Upper lobe of left lung (tissue), 6 donors: Measurements from ENCODE around the gene HOXC13. TPM values are rescaled to one million over a fixed set of nuclear protein-coding genes. Genes with fewer than 3 reads are reported as not detected.

Source experiments
- ATAC-seq, 2 donors: fragments of 200-7000 bp; cut with Tn5 transposase; one replicate each; pipeline ENCODE4 v1.9.1; 2022; ENCODE audit warnings: mild to moderate bottlenecking in 2 of 2, moderate library complexity in 2 of 2; ENCODE audit not compliant: low FRiP score in 2 of 2
- DNase-seq, 2 donors: peaks; one replicate each; pipeline ENCODE4 v3.0.0-alpha.2; 2019 to 2020
- H3K27ac ChIP-seq, 4 donors: fragments of 200-600 bp; sonication (generic); one replicate each; pipeline ENCODE4 v1.5.1; 2016 to 2019
- H3K27me3 ChIP-seq, 4 donors: fragments of 200-600 bp; sonication (generic); one replicate each; pipeline ENCODE4 v1.5.1; 2017 to 2019
- H3K36me3 ChIP-seq, 4 donors: fragments of 200-600 bp; sonication (generic); one replicate each; pipeline ENCODE4 v1.5.1; 2016 to 2019
- H3K4me1 ChIP-seq, 4 donors: fragments of 200-600 bp; sonication (generic); one replicate each; pipeline ENCODE4 v1.5.1; 2018 to 2019
- H3K4me3 ChIP-seq, 4 donors: fragments of 200-600 bp; sonication (generic); one replicate each; pipeline ENCODE4 v1.5.1; 2017 to 2019; ENCODE audit warnings: mild to moderate bottlenecking in 2 of 4, moderate library complexity in 1 of 4
- H3K9me3 ChIP-seq, 4 donors: fragments of 200-600 bp; sonication (generic); one replicate each; pipeline ENCODE4 v1.5.1; 2018 to 2019
- EP300 ChIP-seq, 4 donors: sonication (generic); formaldehyde crosslinking; IDR thresholded peaks; one replicate each; pipeline ENCODE4 v1.5.1; 2017; ENCODE audit warnings: antibody characterized with exemption in 4 of 4, control low read depth in 2 of 4
- POLR2A ChIP-seq, 4 donors: fragments of 450-650 bp; IDR thresholded peaks; one replicate each; pipeline ENCODE4 v1.5.1; 2016 to 2017; ENCODE audit warnings: antibody characterized with exemption in 4 of 4, mild to moderate bottlenecking in 2 of 4
- POLR2AphosphoS5 ChIP-seq, 2 donors: sonication (generic); formaldehyde crosslinking; IDR thresholded peaks; one replicate each; pipeline ENCODE4 v1.5.1; 2017; ENCODE audit warnings: antibody characterized with exemption in 2 of 2
- whole genome bisulfite sequencing, 2 donors: methylation state at CpG; one replicate each; pipeline ENCODE4 v1.1.5; 2017 to 2018; 5-methylcytosine and 5-hydroxymethylcytosine counted together
- total RNA-seq, 6 donors: library from RNA; depleted of rRNA in 4 of 6; stranded (reverse); fragments of >200 nt in 4 of 6; gene quantifications; one replicate each; pipeline versions ENCODE4 v1.1.0 to v1.2.1, GENCODE V29; 2016 to 2021
- TF ChIP-seq, protein P1 (sequence below), 6 experiments: fragments of 450-650 bp in 4 of 6; fragments of 200-600 bp in 2 of 6; sonication (generic) in 2 of 6; IDR thresholded peaks; one replicate each; pipeline ENCODE4 v1.5.1; 2016 to 2019; ENCODE audit warnings: antibody characterized with exemption in 6 of 6
- donor health status: DM: no; HTN: no; CAD: no; lungs with moderate emphysema.
- donor health status: DM: no; HTN: yes; CAD: no; lungs with severe emphysema.

HOXC13 gene
- total RNA-seq, 6 donors from 2014 or later: not detected

DNA sequence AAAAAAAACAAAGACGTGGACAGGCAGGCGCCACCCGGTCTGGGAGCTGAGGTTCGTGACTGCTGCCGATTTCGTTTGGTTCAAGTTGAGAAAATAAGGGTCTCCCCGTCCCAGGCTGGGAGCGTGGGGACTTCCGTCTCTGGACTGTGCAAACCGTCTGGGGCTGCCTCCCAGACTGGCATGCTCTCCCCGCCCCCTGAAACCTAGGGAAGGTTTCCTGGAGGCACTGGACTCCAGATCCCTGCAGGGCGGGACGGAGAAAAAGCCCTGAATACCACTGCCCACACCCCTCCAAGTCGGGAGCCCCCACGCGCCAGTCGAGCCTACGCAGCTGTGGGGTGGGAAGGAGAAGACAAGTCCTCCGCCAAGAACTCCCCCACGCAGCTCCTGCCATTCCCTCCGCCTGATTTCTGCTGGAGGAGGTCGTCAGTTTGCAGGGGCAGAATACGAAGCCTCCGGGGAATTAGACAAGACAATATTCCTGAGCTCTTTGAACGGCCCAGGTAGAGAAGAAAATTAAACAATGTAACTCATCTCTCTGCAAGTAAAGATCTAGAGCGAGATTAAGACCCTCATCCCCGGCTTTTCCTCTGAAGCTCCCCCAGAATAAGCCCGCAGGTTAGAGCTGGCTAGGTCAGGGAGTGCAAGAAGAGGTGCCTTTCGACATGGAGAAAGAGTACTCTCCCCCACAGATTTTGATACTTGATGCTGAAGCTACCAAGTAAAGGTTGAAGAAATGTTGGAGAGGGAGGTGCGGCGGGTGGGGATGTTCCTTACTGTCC is 10.4 kb upstream of the HOXC13 start:
- TF ChIP-seq POLR2A (IDR thresholded peaks at IDR 0.05) (no peak), POLR2AphosphoS5 (IDR thresholded peaks at IDR 0.05) (no peak), EP300 (IDR thresholded peaks at IDR 0.05) (no peak)
- TF ChIP-seq, protein P1, sequence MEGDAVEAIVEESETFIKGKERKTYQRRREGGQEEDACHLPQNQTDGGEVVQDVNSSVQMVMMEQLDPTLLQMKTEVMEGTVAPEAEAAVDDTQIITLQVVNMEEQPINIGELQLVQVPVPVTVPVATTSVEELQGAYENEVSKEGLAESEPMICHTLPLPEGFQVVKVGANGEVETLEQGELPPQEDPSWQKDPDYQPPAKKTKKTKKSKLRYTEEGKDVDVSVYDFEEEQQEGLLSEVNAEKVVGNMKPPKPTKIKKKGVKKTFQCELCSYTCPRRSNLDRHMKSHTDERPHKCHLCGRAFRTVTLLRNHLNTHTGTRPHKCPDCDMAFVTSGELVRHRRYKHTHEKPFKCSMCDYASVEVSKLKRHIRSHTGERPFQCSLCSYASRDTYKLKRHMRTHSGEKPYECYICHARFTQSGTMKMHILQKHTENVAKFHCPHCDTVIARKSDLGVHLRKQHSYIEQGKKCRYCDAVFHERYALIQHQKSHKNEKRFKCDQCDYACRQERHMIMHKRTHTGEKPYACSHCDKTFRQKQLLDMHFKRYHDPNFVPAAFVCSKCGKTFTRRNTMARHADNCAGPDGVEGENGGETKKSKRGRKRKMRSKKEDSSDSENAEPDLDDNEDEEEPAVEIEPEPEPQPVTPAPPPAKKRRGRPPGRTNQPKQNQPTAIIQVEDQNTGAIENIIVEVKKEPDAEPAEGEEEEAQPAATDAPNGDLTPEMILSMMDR (IDR thresholded peaks at IDR 0.05): no peak
- peak in 1 of 2 donors; percentile 46 for DNase-seq

DNA sequence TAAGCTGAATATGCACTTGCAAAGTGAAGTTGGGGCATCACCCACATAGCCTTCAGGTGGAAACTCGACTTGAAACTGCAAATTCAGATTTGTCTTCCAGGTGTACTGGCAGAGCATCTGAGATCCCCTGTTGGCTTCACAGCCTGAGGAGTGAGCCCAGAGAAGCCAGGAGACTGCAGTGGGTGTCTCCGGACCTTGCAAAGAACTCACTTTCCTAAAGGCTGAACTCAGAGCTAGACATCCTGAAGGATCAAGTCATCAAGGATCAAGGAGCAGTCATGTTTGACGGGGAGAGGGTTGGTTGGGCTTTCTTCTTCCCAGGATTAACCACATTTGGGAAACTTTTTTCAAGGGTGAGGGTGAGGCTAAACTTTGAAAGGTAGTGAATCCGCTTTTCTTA is 9.1 kb upstream of the HOXC13 start:
- DNase-seq (no peak), ATAC-seq (no peak)
- H3K4me3 ChIP-seq: no peak overlapping the region
- H3K36me3 ChIP-seq: no peaks in the 10 kb centered on the region
- H3K4me1 ChIP-seq: no peaks in the 10 kb centered on the region
- no peak for TF ChIP-seq EP300 (IDR thresholded peaks at IDR 0.05)
- TF ChIP-seq POLR2A (IDR thresholded peaks at IDR 0.05): no peak
- no peaks in the 10 kb centered on the region for H3K9me3 ChIP-seq
- WGBS, 2 donors: 20 to 21% methylated on average over 4 of the region's 4 CpGs
- peaks cover 0 to 68% (median 19%) of the 10 kb centered on the region in 4 donors for H3K27me3 ChIP-seq
- no peak overlapping the region for H3K27ac ChIP-seq

More for the DNA sequence above, 10.4 kb upstream of the HOXC13 start:
- Histone ChIP-seq H3K27me3 (peaks cover 0 to 61% (median 18%) of the 10 kb centered on the region in 4 donors), H3K4me3 (no peak overlapping the region), H3K36me3 (no peaks in the 10 kb centered on the region), H3K4me1 (no peaks in the 10 kb centered on the region), H3K27ac (no peak overlapping the region), H3K9me3 (no peaks in the 10 kb centered on the region)
- 6 to 13% methylated on average over 20 to 31 of the region's 31 CpGs for WGBS, 2 donors
- no peak for ATAC-seq

DNA sequence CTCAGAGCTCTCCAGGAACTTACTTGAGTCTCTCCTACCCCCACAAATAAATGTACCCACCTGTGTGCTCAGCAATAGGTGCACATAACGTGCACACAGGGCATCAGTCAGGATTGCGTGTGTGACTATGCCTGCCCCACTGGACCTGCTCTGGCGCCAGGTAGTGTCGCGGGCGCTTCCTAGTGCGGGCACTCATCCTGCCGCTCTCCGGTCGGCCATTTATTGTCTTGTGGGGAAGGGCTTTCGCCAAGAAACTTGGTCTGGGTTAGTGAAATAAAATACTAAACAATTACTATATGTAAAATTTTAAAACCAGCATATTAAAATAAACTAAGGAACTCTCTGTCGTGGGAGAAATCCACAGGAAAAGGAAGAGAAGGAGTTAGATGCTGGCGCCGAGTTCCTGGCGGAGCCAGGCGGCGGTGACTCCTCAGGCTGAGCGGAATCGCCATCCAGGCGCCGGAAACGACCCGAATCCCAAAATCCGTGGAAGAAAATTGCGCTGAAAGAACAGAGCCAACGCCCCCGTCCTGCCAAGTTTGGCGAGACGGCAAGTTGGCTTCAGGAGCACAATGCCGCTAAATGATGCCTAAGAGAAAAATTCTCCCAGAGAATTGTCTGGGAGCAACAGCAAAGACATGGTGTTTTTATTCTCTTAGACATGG is 7.9 kb upstream of the HOXC13 start:
- DNase-seq (peak in 1 of 2 donors; percentile 30), ATAC-seq (no peak)
- Histone ChIP-seq H3K36me3 (no peaks in the 10 kb centered on the region), H3K4me1 (peaks cover 0 to 4% (median 1%) of the 10 kb centered on the region in 4 donors), H3K9me3 (no peaks in the 10 kb centered on the region), H3K4me3 (no peak overlapping the region), H3K27ac (no peak overlapping the region), H3K27me3 (peaks cover 0 to 74% (median 24%) of the 10 kb centered on the region in 4 donors)
- TF ChIP-seq EP300 (IDR thresholded peaks at IDR 0.05): no peak
- no peak for TF ChIP-seq POLR2AphosphoS5 (IDR thresholded peaks at IDR 0.05)
- no peak for TF ChIP-seq POLR2A (IDR thresholded peaks at IDR 0.05)
- TF ChIP-seq, protein P1 (IDR thresholded peaks at IDR 0.05): no peak
- WGBS, 2 donors: 7 to 9% methylated on average over 29 to 30 of the region's 30 CpGs

DNA sequence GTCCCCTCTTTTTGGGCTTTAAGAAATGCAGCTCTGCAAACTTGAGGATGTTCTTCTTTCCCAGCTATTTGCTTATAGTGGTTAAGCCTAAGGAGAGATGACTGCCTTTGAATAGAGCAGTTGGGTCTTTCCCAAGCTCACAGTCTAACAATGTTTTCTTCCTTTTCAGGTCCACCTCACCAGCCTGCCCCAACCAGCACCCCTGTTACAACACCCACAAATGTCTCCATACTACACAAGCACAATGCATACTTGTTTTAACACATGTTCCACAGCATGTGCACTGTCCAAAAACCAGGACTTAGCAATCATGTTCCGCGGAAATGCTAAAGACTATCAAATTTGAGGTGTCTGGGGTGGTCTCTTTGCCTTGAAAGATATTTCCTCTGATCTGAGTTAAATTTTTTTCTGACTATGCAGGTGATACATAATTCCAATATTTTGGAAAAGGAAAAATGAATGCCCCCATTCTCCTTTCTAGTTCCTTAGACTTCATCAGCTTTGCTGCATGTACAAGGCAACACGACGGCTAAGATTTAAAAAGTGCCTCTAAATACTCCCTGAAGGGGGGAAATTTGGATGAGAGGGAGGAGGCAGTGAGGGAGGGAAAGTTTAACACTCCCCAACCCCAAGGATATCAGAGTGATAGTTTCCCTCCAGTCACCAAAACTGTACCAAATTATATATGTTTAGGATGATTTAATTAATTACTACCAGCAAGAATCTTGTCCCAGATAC is 6.6 kb upstream of the HOXC13 start:
- WGBS, 2 donors: 45 to 46% methylated on average over 4 of the region's 4 CpGs
- Histone ChIP-seq H3K36me3 (no peaks in the 10 kb centered on the region), H3K27ac (no peak overlapping the region), H3K4me1 (peaks cover 0 to 7% (median 2%) of the 10 kb centered on the region in 4 donors), H3K9me3 (no peaks in the 10 kb centered on the region), H3K4me3 (no peak overlapping the region), H3K27me3 (peaks cover 0 to 77% (median 28%) of the 10 kb centered on the region in 4 donors)
- ATAC-seq (no peak), DNase-seq (no peak)
- TF ChIP-seq EP300 (IDR thresholded peaks at IDR 0.05) (no peak), POLR2A (IDR thresholded peaks at IDR 0.05) (no peak), POLR2AphosphoS5 (IDR thresholded peaks at IDR 0.05) (no peak)
- TF ChIP-seq, protein P1 (IDR thresholded peaks at IDR 0.05): no peak

DNA sequence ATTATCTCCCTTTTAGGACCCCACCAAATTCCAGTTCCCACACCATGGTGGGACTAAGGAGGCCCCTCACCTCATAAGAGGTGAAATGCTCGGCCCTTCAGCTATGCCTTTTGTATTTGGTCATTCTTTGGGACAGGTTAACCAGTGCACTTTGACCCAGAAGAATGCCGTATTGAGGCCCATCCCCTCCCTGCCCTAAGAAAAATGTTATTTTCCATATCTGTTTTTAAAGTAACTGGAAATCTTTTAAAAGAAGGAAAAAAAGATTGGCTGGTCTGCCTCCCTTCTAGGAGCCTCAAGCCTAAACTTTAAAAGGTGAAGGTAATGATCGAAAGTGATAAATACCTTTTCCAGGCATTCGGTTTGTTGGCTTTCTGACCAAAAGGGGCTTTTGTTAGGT is 5.7 kb upstream of the HOXC13 start:
- H3K27me3 ChIP-seq: peaks cover 0 to 77% (median 29%) of the 10 kb centered on the region in 4 donors
- TF ChIP-seq EP300 (IDR thresholded peaks at IDR 0.05): no peak
- no peak for TF ChIP-seq POLR2A (IDR thresholded peaks at IDR 0.05)
- TF ChIP-seq, protein P1 (IDR thresholded peaks at IDR 0.05): no peak
- no peak for TF ChIP-seq POLR2AphosphoS5 (IDR thresholded peaks at IDR 0.05)
- peaks cover 0 to 7% (median 2%) of the 10 kb centered on the region in 4 donors for H3K4me1 ChIP-seq
- no peak for DNase-seq
- no peak overlapping the region for H3K27ac ChIP-seq
- H3K9me3 ChIP-seq: no peaks in the 10 kb centered on the region
- 37 to 43% methylated on average over 4 of the region's 4 CpGs for WGBS, 2 donors
- ATAC-seq: no peak
- H3K4me3 ChIP-seq: no peak overlapping the region
- no peaks in the 10 kb centered on the region for H3K36me3 ChIP-seq
